Prostate gland (tissue), 2 donors: ENCODE results near the gene WNK2. TPM values are rescaled to one million over a fixed set of nuclear protein-coding genes. Genes with fewer than 3 reads are reported as not detected.
A peak's percentile ranks its signal among the peaks of the same experiment; 100 is the strongest.

Experiments used
- DNase-seq: peaks from one replicate; pipeline ENCODE4 v3.0.0-alpha.2; 2019; ENCODE audit warnings: low spot score
- H3K27ac ChIP-seq, 2 donors: fragments of 200-600 bp; sonication (generic); 2 replicates each; pipeline ENCODE4 v1.5.1; 2017 to 2019
- H3K27me3 ChIP-seq: fragments of 200-600 bp; sonication (generic); replicated peaks from 2 replicates; pipeline ENCODE4 v1.5.1; 2019; ENCODE audit not compliant: insufficient read depth
- H3K36me3 ChIP-seq, 2 donors: fragments of 200-600 bp; sonication (generic); 1 replicate in 1 of 2; 2 replicates in 1 of 2; pipeline versions ENCODE4 v1.5.1 to v1.8.1; 2017 to 2019
- H3K4me1 ChIP-seq: fragments of 200-600 bp; sonication (generic); replicated peaks from 2 replicates; pipeline ENCODE4 v1.5.1; 2019
- H3K4me3 ChIP-seq, 2 donors: fragments of 200-600 bp; sonication (generic); 2 replicates each; pipeline ENCODE4 v1.5.1; 2017 to 2019
- H3K9me3 ChIP-seq: fragments of 200-600 bp; sonication (generic); 2 replicates; pipeline ENCODE4 v1.5.1; 2017
- POLR2A ChIP-seq: fragments of 450-650 bp; IDR thresholded peaks from one replicate; pipeline ENCODE4 v1.6.1; 2016; ENCODE audit warnings: antibody characterized with exemption, mild to moderate bottlenecking
- POLR2AphosphoS5 ChIP-seq: sonication (generic); formaldehyde crosslinking; IDR thresholded peaks from one replicate; pipeline ENCODE4 v1.6.1; 2017; ENCODE audit warnings: antibody characterized with exemption
- WGBS: methylation state at CpG from one replicate; pipeline ENCODE4 v1.1.5; 2018; 5-methylcytosine and 5-hydroxymethylcytosine counted together
- intact Hi-C: fragments of 100-400 bp; cut with DNase I; formaldehyde crosslinking; loops from one replicate; pipeline ENCODE4 v1.14.2; 2022
- total RNA-seq, 2 donors: library from RNA; depleted of rRNA; stranded (reverse); fragments of >200 nt; gene quantifications; one replicate each; pipeline ENCODE4 v1.1.0, GENCODE V29; 2016
- TF ChIP-seq, protein P1 (sequence below), 4 experiments: fragments of 200-600 bp in 2 of 4; fragments of 450-650 bp in 2 of 4; sonication (generic) in 2 of 4; IDR thresholded peaks; 1 replicate in 3 of 4; 2 replicates in 1 of 4; pipeline ENCODE4 v1.5.1; 2016 to 2019; ENCODE audit warnings: antibody characterized with exemption in 4 of 4, mild to moderate bottlenecking in 2 of 4, moderate library complexity in 2 of 4

WNK2 gene
- total RNA-seq, 2 donors from 2014 or later: 77.9 to 136 TPM

DNA sequence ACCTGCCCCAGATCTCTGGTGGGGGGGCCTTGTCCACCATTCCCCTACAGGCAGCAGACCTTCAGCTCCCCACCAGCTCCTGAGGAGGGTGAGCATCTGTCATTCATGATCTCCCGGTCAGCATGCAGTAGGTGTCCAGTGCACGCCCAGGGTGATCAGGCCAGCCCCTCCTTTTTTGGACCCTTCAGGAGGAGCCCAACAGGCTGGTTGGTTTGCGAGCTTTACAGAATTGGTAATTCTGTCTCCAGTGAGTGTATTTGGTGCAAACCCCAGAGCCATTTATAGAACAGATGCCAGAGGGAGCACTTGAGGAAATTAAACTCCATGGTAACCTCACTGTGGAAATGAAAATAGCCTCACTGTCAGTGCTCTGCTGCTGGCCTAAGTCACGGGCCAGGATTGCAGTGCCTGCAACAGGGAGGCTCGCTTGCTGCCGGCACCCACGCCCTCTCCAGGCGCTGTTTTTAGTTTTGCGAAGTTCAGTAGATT lies 23.4 kb downstream of the WNK2 start:
- H3K4me1 ChIP-seq: peaks cover 22% of the 10 kb centered on the region
- 17% methylated on average over 9 of the region's 9 CpGs for WGBS

GRCh38 chr9:93207860-93208734 lies 24.2 kb downstream of the WNK2 start:
- H3K36me3 ChIP-seq: no peaks in the 10 kb centered on the region
- intact Hi-C loops: loop anchor here (2.0 kb wide), 1 partner anchor 23 kb away; the partner anchor contains the start of gene WNK2
- no peaks in the 10 kb centered on the region for H3K27me3 ChIP-seq
- TF ChIP-seq POLR2A: no peak
- TF ChIP-seq POLR2AphosphoS5: no peak
- TF ChIP-seq, protein P1, sequence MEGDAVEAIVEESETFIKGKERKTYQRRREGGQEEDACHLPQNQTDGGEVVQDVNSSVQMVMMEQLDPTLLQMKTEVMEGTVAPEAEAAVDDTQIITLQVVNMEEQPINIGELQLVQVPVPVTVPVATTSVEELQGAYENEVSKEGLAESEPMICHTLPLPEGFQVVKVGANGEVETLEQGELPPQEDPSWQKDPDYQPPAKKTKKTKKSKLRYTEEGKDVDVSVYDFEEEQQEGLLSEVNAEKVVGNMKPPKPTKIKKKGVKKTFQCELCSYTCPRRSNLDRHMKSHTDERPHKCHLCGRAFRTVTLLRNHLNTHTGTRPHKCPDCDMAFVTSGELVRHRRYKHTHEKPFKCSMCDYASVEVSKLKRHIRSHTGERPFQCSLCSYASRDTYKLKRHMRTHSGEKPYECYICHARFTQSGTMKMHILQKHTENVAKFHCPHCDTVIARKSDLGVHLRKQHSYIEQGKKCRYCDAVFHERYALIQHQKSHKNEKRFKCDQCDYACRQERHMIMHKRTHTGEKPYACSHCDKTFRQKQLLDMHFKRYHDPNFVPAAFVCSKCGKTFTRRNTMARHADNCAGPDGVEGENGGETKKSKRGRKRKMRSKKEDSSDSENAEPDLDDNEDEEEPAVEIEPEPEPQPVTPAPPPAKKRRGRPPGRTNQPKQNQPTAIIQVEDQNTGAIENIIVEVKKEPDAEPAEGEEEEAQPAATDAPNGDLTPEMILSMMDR (IDR thresholded peaks at IDR 0.05): no peak
- no peak overlapping the region for H3K4me3 ChIP-seq
- no peak for DNase-seq
- H3K27ac ChIP-seq: peak overlapping the region in 1 of 2 donors; percentile 50
- 49% methylated on average over 25 of the region's 25 CpGs for WGBS
- H3K4me1 ChIP-seq: peaks cover 14% of the 10 kb centered on the region
- no peaks in the 10 kb centered on the region for H3K9me3 ChIP-seq

More for the DNA sequence above, 23.4 kb downstream of the WNK2 start:
- Histone ChIP-seq H3K36me3 (no peaks in the 10 kb centered on the region), H3K9me3 (no peaks in the 10 kb centered on the region), H3K27ac (peak overlapping the region; percentile 38 to 50), H3K4me3 (no peak overlapping the region), H3K27me3 (no peaks in the 10 kb centered on the region)
- no peak for TF ChIP-seq POLR2A
- TF ChIP-seq, protein P1 (IDR thresholded peaks at IDR 0.05): no peak
- peak; percentile 61 for TF ChIP-seq POLR2AphosphoS5
- intact Hi-C loops: loop anchor here (2.0 kb wide), 1 partner anchor 23 kb away; the partner anchor contains the start of gene WNK2
- no peak for DNase-seq

GRCh38 chr9:93209097-93209496 lies 25.2 kb downstream of the WNK2 start:
- H3K4me3 ChIP-seq: no peak overlapping the region
- intact Hi-C loops: no loop called here
- no peaks in the 10 kb centered on the region for H3K27me3 ChIP-seq
- no peak overlapping the region for H3K27ac ChIP-seq
- H3K36me3 ChIP-seq: no peaks in the 10 kb centered on the region
- DNase-seq: no peak
- 94% methylated on average over 9 of the region's 9 CpGs for whole genome bisulfite sequencing
- TF ChIP-seq POLR2AphosphoS5 (no peak), POLR2A (no peak)
- TF ChIP-seq, protein P1 (IDR thresholded peaks at IDR 0.05): no peak
- no peaks in the 10 kb centered on the region for H3K9me3 ChIP-seq
- H3K4me1 ChIP-seq: peaks cover 11% of the 10 kb centered on the region

- no peak for TF ChIP-seq POLR2AphosphoS5
- TF ChIP-seq, protein P1 (IDR thresholded peaks at IDR 0.05): no peak
- Histone ChIP-seq H3K4me1 (peaks cover 11% of the 10 kb centered on the region), H3K36me3 (no peaks in the 10 kb centered on the region), H3K27me3 (no peaks in the 10 kb centered on the region), H3K9me3 (no peaks in the 10 kb centered on the region), H3K4me3 (no peak overlapping the region), H3K27ac (no peak overlapping the region)
- no peak for DNase-seq
- intact Hi-C loops: no loop called here
- 86% methylated on average over 12 of the region's 12 CpGs for WGBS
Measured at GRCh38 chr9:93209576-93210323, 25.8 kb downstream of the WNK2 start.
